ENCODE measurements around the gene LHX6. TPM values are rescaled to one million over a fixed set of nuclear protein-coding genes. Genes with fewer than 3 reads are reported as not detected.

LHX6 gene
- total and polyA plus RNA-seq, 2 of the 13 experiments (the other 11 are each of a cell fraction or from before 2014, with no cell fraction given), result 1.1 to 1.3 TPM

DNA sequence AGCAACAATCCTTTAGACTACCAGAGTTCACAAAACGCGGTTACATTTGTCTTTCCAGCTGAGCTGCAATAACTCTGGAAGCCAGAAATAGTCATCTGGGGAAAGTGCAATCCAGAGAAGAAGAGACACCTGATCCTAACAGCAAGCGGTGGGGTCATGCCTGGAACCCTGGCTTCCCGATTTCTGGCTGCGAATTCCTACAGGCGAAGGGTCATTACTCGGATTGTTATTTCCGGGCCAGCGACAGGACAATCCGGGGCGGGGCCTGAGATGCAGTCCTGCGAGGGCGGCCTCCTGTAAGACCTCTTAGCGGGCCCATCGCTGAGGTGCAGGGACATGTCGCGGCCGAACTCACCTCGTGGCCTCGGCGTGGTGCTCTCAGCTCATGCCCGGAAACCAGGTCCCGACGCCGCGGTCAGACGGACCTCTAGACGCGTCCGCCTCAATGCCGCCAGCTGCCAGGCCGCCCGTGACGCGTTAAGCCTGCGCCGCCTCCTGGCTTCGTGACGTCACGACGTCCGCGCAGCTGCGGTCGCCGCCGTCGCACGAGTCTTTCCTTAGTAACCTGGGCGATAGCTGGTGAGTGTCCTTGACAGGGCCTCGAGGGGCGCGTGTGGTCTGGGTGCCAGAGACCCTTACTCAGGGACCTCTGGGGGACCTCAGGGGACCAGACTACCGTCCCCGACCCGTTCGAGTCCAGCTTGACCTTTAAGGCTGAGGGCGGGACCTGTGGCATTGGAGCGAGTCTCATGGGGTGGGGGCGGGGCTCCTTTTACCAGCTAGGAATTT is 35.8 kb upstream of the LHX6 start, which contains the start of the genes MRRF and RBM18 (continued):
- TF ChIP-seq, protein P1, sequence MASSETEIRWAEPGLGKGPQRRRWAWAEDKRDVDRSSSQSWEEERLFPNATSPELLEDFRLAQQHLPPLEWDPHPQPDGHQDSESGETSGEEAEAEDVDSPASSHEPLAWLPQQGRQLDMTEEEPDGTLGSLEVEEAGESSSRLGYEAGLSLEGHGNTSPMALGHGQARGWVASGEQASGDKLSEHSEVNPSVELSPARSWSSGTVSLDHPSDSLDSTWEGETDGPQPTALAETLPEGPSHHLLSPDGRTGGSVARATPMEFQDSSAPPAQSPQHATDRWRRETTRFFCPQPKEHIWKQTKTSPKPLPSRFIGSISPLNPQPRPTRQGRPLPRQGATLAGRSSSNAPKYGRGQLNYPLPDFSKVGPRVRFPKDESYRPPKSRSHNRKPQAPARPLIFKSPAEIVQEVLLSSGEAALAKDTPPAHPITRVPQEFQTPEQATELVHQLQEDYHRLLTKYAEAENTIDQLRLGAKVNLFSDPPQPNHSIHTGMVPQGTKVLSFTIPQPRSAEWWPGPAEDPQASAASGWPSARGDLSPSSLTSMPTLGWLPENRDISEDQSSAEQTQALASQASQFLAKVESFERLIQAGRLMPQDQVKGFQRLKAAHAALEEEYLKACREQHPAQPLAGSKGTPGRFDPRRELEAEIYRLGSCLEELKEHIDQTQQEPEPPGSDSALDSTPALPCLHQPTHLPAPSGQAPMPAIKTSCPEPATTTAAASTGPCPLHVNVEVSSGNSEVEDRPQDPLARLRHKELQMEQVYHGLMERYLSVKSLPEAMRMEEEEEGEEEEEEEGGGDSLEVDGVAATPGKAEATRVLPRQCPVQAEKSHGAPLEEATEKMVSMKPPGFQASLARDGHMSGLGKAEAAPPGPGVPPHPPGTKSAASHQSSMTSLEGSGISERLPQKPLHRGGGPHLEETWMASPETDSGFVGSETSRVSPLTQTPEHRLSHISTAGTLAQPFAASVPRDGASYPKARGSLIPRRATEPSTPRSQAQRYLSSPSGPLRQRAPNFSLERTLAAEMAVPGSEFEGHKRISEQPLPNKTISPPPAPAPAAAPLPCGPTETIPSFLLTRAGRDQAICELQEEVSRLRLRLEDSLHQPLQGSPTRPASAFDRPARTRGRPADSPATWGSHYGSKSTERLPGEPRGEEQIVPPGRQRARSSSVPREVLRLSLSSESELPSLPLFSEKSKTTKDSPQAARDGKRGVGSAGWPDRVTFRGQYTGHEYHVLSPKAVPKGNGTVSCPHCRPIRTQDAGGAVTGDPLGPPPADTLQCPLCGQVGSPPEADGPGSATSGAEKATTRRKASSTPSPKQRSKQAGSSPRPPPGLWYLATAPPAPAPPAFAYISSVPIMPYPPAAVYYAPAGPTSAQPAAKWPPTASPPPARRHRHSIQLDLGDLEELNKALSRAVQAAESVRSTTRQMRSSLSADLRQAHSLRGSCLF (CRISPR knock-in tag; IDR thresholded peaks at IDR 0.05; ENCODE audit: borderline replicate concordance), result peak; percentile 44; the same call in 1 of the 2 replicates
- peak; percentile 51; the same call in 1 of the 2 replicates for TF ChIP-seq ZNF746 (CRISPR knock-in tag; IDR thresholded peaks at IDR 0.05)
- peak; percentile 58 for TF ChIP-seq ISL2 (CRISPR knock-in tag; IDR thresholded peaks at IDR 0.05)
- TF ChIP-seq SNAPC2 (CRISPR knock-in tag; IDR thresholded peaks at IDR 0.05), result peak; percentile 97
- TF ChIP-seq ELF1 (CRISPR knock-in tag; IDR thresholded peaks at IDR 0.05), result peak; percentile 84
- TF ChIP-seq, protein P2, sequence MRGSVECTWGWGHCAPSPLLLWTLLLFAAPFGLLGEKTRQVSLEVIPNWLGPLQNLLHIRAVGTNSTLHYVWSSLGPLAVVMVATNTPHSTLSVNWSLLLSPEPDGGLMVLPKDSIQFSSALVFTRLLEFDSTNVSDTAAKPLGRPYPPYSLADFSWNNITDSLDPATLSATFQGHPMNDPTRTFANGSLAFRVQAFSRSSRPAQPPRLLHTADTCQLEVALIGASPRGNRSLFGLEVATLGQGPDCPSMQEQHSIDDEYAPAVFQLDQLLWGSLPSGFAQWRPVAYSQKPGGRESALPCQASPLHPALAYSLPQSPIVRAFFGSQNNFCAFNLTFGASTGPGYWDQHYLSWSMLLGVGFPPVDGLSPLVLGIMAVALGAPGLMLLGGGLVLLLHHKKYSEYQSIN (CRISPR knock-in tag; IDR thresholded peaks at IDR 0.05; ENCODE audit: borderline replicate concordance), result no peak
- TF ChIP-seq, protein P3, sequence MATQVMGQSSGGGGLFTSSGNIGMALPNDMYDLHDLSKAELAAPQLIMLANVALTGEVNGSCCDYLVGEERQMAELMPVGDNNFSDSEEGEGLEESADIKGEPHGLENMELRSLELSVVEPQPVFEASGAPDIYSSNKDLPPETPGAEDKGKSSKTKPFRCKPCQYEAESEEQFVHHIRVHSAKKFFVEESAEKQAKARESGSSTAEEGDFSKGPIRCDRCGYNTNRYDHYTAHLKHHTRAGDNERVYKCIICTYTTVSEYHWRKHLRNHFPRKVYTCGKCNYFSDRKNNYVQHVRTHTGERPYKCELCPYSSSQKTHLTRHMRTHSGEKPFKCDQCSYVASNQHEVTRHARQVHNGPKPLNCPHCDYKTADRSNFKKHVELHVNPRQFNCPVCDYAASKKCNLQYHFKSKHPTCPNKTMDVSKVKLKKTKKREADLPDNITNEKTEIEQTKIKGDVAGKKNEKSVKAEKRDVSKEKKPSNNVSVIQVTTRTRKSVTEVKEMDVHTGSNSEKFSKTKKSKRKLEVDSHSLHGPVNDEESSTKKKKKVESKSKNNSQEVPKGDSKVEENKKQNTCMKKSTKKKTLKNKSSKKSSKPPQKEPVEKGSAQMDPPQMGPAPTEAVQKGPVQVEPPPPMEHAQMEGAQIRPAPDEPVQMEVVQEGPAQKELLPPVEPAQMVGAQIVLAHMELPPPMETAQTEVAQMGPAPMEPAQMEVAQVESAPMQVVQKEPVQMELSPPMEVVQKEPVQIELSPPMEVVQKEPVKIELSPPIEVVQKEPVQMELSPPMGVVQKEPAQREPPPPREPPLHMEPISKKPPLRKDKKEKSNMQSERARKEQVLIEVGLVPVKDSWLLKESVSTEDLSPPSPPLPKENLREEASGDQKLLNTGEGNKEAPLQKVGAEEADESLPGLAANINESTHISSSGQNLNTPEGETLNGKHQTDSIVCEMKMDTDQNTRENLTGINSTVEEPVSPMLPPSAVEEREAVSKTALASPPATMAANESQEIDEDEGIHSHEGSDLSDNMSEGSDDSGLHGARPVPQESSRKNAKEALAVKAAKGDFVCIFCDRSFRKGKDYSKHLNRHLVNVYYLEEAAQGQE (IDR thresholded peaks at IDR 0.05; ENCODE audit: borderline replicate concordance in 1 of 2, low read depth in 1 of 2, low read length in 2 of 2), result peak in 1 of 2 experiments; percentile 58; a peak in 1 of 4 replicates
- no peak for TF ChIP-seq NFE2 (CRISPR knock-in tag; IDR thresholded peaks at IDR 0.05)
- peak; percentile 95 for TF ChIP-seq CREM (IDR thresholded peaks at IDR 0.05)
- peak; percentile 95 for TF ChIP-seq CREM (CRISPR knock-in tag; IDR thresholded peaks at IDR 0.05)
- TF ChIP-seq KDM6A (CRISPR knock-in tag; IDR thresholded peaks at IDR 0.05; ENCODE audit: low read depth), result 0 out of 2 replicates have a peak, but pooled peaks have one; percentile 19
- peak; percentile 99 for TF ChIP-seq ZNF547 (CRISPR knock-in tag; IDR thresholded peaks at IDR 0.05)
- TF ChIP-seq PRPF4 (IDR thresholded peaks at IDR 0.05; ENCODE audit: low read depth, low read length, poor library complexity, severe bottlenecking), result no peak
- TF ChIP-seq SKI (IDR thresholded peaks at IDR 0.05; ENCODE audit: partially characterized antibody), result peak; percentile 91
- peak; percentile 9; the same call in 1 of the 2 replicates for TF ChIP-seq ZNF121 (CRISPR knock-in tag; IDR thresholded peaks at IDR 0.05)
- TF ChIP-seq, protein P4, sequence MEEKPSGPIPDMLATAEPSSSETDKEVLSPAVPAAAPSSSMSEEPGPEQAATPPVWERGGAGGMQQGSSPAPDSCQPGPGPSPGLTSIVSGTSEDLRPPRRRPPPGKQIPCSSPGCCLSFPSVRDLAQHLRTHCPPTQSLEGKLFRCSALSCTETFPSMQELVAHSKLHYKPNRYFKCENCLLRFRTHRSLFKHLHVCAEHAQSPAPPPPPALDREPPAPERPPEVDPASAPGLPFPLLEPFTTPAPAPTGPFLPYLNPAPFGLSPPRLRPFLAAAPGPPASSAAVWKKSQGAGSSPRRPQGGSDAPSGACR (CRISPR knock-in tag; IDR thresholded peaks at IDR 0.05), result 0 out of 2 replicates have a peak, but pooled peaks have one; percentile 57
- TF ChIP-seq ATRX (CRISPR knock-in tag; IDR thresholded peaks at IDR 0.05; ENCODE audit: borderline replicate concordance), result no peak
- TF ChIP-seq ZNF382 (CRISPR knock-in tag; IDR thresholded peaks at IDR 0.05; ENCODE audit: borderline replicate concordance), result no peak
- TF ChIP-seq ZNF629 (CRISPR knock-in tag; conservative IDR thresholded peaks at IDR 0.05), result 0 out of 2 replicates have a peak, but pooled peaks have one; percentile 24

Data from HepG2 (cell line).